GM10266 (cell line): ENCODE measurements around the gene VPS37B.
A peak's percentile ranks its signal among the peaks of the same experiment; 100 is the strongest.

Source experiments
- DNase-seq: peaks from one replicate; pipeline ENCODE4 v3.0.0; 2012; ENCODE audit errors: extremely low spot score
- CTCF ChIP-seq: IDR thresholded peaks from 2 replicates; pipeline ENCODE4 v1.5.1; 2012; ENCODE audit warnings: mild to moderate bottlenecking, low read depth; ENCODE audit not compliant: control insufficient read depth, insufficient read depth; ENCODE audit errors: missing control alignments

Gene VPS37B

GRCh38 chr12:122860854-122861586, 34.9 kb downstream of the VPS37B start:
- TF ChIP-seq CTCF: no peak
- DNase-seq: no peak

- peak; percentile 95 for TF ChIP-seq CTCF
- peak; percentile 91 for DNase-seq
Measured at GRCh38 chr12:122860040-122860853, 35.7 kb downstream of the VPS37B start.

- no peak for TF ChIP-seq CTCF
- DNase-seq: no peak
Measured at GRCh38 chr12:122859303-122860039, 36.5 kb downstream of the VPS37B start.

GRCh38 chr12:122858591-122859302, 37.2 kb downstream of the VPS37B start:
- DNase-seq: no peak
- no peak for TF ChIP-seq CTCF

- TF ChIP-seq CTCF: no peak
- DNase-seq: no peak
Measured at GRCh38 chr12:122858171-122858570, 37.8 kb downstream of the VPS37B start.

- DNase-seq: no peak
- TF ChIP-seq CTCF: no peak
Measured at GRCh38 chr12:122856999-122857671, 38.8 kb downstream of the VPS37B start.
